ENCODE measurements around the gene HARBI1. TPM values are rescaled to one million over a fixed set of nuclear protein-coding genes. Genes with fewer than 3 reads are reported as not detected.

The HARBI1 gene
- polyA plus RNA-seq, 1 experiment, result 3.6 TPM

GRCh38 chr11:46642627-46643335, 25.8 kb upstream of the HARBI1 start:
- TF ChIP-seq CTCF (IDR thresholded peaks at IDR 0.05; ENCODE audit: insufficient read depth, low read depth, low read length), result no peak
- no peak overlapping the region for H3K4me3 ChIP-seq (ENCODE audit: low read depth, low read length)
- DNase-seq (ENCODE audit: low read depth), result no peak
- CTCF ChIA-PET, result interaction anchor here (0.6 to 2.4 kb wide), 3 partner anchors 13 to 37 kb away, joined by 3 to 11 read pairs (median 3); partner anchors contain the start of gene ATG13
- no peaks in the 10 kb centered on the region; the same call in 1 of the 2 replicates for H3K36me3 ChIP-seq (ENCODE audit: control insufficient read depth, insufficient read depth, low read length)
- POLR2A ChIA-PET, result no interaction called here
- no peaks in the 10 kb centered on the region for H3K27me3 ChIP-seq (ENCODE audit: control insufficient read depth, insufficient read depth, low read length)

GRCh38 chr11:46641639-46642038, 24.6 kb upstream of the HARBI1 start:
- H3K36me3 ChIP-seq (ENCODE audit: control insufficient read depth, insufficient read depth, low read length), result no peaks in the 10 kb centered on the region; the same call in 1 of the 2 replicates
- no peaks in the 10 kb centered on the region for H3K27me3 ChIP-seq (ENCODE audit: control insufficient read depth, insufficient read depth, low read length)
- no peak for TF ChIP-seq CTCF (IDR thresholded peaks at IDR 0.05; ENCODE audit: insufficient read depth, low read depth, low read length)
- no peak overlapping the region for H3K4me3 ChIP-seq (ENCODE audit: low read depth, low read length)
- DNase-seq (ENCODE audit: low read depth), result no peak
- POLR2A ChIA-PET, result interaction anchor here (0.6 kb wide), 1 partner anchor 10 kb away, joined by 4 read pairs; no protein-coding TSS in a partner anchor
- CTCF ChIA-PET, result interaction anchor here (1.0 kb wide), 1 partner anchor 23 kb away, joined by 3 read pairs; no protein-coding TSS in a partner anchor

- Histone ChIP-seq H3K4me3 (ENCODE audit: low read depth, low read length) (no peak overlapping the region), H3K36me3 (ENCODE audit: control insufficient read depth, insufficient read depth, low read length) (no peaks in the 10 kb centered on the region), H3K27me3 (ENCODE audit: control insufficient read depth, insufficient read depth, low read length) (no peaks in the 10 kb centered on the region)
- TF ChIP-seq CTCF (IDR thresholded peaks at IDR 0.05; ENCODE audit: insufficient read depth, low read depth, low read length), result no peak
- POLR2A ChIA-PET, result no interaction called here
- DNase-seq (ENCODE audit: low read depth), result no peak
- CTCF ChIA-PET, result interaction anchor here (1.0 kb wide), 1 partner anchor 21 kb away, joined by 3 read pairs; no protein-coding TSS in a partner anchor
Measured at GRCh38 chr11:46640036-46640788, 23.2 kb upstream of the HARBI1 start.

GRCh38 chr11:46639197-46639839, 22.3 kb upstream of the HARBI1 start:
- CTCF ChIA-PET, result interaction anchor here (1.1 kb wide), 1 partner anchor 21 kb away, joined by 5 read pairs; no protein-coding TSS in a partner anchor
- POLR2A ChIA-PET, result no interaction called here
- Histone ChIP-seq H3K4me3 (ENCODE audit: low read depth, low read length) (no peak overlapping the region), H3K36me3 (ENCODE audit: control insufficient read depth, insufficient read depth, low read length) (no peaks in the 10 kb centered on the region), H3K27me3 (ENCODE audit: control insufficient read depth, insufficient read depth, low read length) (no peaks in the 10 kb centered on the region)
- no peak for TF ChIP-seq CTCF (IDR thresholded peaks at IDR 0.05; ENCODE audit: insufficient read depth, low read depth, low read length)
- no peak for DNase-seq (ENCODE audit: low read depth)

GRCh38 chr11:46637546-46637945, 20.5 kb upstream of the HARBI1 start:
- Histone ChIP-seq H3K4me3 (ENCODE audit: low read depth, low read length) (no peak overlapping the region), H3K27me3 (ENCODE audit: control insufficient read depth, insufficient read depth, low read length) (no peaks in the 10 kb centered on the region), H3K36me3 (ENCODE audit: control insufficient read depth, insufficient read depth, low read length) (peaks cover under 1% of the 10 kb centered on the region; the same call in 1 of the 2 replicates)
- ChIA-PET CTCF (interaction anchor here (1.8 to 2.0 kb wide), 2 partner anchors 13 to 19 kb away, joined by 5 to 6 read pairs; partner anchors contain the start of gene ATG13), POLR2A (no interaction called here)
- TF ChIP-seq CTCF (IDR thresholded peaks at IDR 0.05; ENCODE audit: insufficient read depth, low read depth, low read length), result no peak
- no peak for DNase-seq (ENCODE audit: low read depth)

All from BJ (cell line).